NCI-H1105 (cell line): Measurements from ENCODE around the gene PHACTR2.
"Not testable (repeated sequence)": the region's sequence is repeated elsewhere in the genome, so short reads cannot be mapped to it uniquely, and the experiment has no call there.

Experiments used
- DNase-seq: peaks from one replicate; lab custom pipeline; 2025; lab: John Stamatoyannopoulos, UW

PHACTR2 gene

GRCh38 chr6:143677891-143678791, at the start of gene PHACTR2:
TSS of gene PHACTR2 (plus strand) at chr6:143677965. CDS start at chr6:143678164, 199 bp downstream.
- DNase-seq: peak; percentile 44

DNA sequence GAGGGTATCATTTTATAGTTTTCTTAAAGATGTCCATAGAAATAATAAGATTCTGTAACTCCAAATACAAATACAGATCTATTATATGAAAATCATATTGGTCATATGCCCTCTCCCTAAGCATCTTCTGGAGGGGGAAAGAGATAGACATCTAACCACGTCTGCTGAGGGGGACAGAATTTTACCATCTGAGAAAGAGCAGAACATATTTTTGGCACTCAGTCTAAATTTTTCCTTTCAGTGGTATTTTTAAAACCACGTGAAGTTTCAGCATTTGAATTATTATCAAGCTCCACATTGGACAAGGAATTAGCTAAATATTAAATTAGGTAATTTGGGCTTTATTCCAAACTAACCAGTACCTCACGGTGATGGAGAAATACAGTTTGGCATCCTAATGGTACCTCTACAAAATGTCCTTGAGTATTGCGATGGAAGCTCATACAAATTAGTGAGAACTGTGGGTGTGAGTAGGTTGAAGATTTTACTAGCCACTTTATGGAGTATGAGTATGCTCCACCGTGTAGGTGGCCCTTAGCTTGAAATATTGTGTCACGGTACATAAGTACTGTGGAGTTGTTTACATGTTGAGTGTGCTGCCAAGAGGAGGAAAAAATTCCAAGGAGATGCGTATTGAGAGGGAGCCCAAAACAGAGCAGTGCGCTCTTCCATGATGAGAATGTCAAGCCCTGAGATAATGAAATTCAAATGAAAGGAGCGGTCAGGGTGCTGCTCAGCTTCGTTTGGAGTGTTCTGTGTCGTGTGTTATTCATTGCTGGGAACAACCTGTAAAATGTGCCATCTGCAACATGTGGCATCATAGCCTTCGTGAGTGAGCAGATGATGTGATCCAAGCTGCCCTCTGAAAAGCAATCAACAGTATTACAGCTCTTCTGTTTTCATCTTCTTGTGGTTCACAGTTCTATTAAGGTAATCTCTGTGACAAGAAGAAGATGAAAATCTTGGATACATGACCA, 48.4 kb upstream of the PHACTR2 start:
- no peak for DNase-seq

DNA sequence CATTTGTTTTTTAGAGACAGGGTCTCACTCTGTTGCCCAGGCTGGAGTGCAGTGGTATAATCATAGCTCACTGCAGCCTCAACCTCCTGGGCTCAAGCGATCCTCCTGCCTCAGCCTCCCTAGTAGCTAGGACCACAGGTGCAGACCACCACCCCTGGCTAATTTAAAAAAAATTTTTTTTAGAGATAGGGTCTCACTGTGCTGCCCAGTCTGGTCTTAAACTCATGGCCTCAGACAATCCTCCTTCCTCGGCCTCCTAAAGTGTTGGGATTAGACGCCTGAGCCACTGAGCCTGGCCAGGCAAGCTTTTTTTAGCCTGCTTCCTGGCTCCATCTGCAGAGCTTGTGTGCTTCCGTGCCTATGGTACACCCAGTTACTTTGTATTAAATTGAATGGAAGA, 46.6 kb upstream of the PHACTR2 start:
- DNase-seq: not testable (repeated sequence)

GRCh38 chr6:143632894-143633293, 44.9 kb upstream of the PHACTR2 start:
- DNase-seq: no peak

DNA sequence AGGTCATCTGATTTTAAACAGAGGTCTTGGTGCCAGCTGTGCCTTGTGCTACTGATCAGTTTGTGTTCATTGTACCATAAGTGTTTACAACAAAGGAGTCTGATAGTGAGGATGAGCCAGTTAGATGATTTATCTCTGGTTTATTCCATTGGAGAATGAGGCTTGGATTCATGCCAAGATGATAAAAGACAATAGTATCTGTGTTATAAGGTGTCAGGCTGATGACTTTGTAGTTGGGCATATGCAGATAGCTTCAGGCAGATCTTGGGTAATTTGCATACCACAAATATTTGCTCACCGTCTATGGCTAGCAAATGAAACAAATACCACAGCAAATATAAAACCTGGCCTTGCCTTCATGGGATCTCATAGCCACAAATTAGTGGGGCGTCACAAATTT, 43.3 kb upstream of the PHACTR2 start:
- no peak for DNase-seq

- DNase-seq: no peak
These were observed 40.1 kb upstream of the PHACTR2 start for GRCh38 chr6:143637691-143638090.

DNA sequence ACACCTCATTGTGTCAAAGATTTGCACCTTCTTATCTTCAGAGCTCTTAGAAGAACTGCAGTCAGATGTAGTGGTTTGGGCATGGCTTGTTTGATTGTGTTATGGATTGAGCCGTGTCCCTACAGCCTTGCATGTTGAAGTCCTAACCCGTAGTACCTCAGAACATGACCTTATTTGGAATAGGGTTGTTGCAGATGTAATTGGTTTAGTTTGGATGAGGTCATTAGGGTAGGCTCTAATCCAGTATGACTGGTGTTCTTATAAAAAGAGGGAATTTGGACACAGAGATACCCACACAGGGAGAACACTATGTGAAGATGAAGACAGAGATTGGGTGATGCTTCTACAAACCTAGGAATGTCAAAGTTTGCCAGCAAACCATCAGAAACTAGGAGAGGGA, 35.4 kb upstream of the PHACTR2 start:
- no peak for DNase-seq

DNA sequence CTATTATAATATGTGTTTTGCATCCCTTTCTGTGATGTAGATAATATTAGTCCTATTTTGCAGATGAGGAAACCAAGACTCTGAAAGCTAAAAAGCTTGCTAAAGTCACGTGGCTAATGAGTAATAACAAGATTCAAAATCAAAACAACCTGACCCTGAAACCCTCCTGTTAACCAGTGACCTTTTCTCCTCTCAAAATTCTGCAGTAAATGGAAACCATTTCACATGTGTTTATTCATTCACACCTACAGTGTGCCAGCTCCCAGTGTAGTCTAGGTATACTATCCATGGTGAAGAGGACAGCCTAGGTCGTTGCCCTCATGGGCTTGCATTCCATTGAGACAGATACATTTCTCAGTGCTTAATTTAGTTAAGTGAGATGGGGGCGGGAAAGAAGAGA, 30.6 kb upstream of the PHACTR2 start:
- DNase-seq: no peak

GRCh38 chr6:143647732-143648131, 30.0 kb upstream of the PHACTR2 start:
- no peak for DNase-seq

DNA sequence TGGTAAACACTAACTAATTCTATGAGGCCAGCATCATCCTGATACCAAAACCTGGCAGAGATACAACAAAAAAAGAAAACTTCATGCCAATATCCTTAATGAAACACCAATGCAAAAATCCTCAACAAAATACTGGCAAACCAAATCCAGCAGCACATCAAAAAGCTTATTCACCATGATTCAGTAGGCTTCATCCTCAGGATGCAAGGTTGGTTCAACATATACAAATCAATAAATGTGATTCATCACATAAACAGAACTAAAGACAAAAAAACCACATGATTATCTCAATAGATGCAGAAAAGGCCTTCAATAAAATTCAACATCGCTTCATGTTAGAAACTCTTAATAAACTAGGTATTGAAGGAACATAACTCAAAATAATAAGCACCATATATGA, 28.4 kb upstream of the PHACTR2 start:
- DNase-seq: not testable (repeated sequence)

GRCh38 chr6:143651328-143651727, 26.4 kb upstream of the PHACTR2 start:
- DNase-seq: not testable (repeated sequence)

- DNase-seq: no peak
These were observed 24.9 kb upstream of the PHACTR2 start for GRCh38 chr6:143652841-143653331.

- no peak for DNase-seq
These were observed 22.2 kb upstream of the PHACTR2 start for GRCh38 chr6:143655541-143655940.

- no peak for DNase-seq
These were observed 21.7 kb upstream of the PHACTR2 start for GRCh38 chr6:143656026-143656425.

GRCh38 chr6:143657809-143658208, 20.0 kb upstream of the PHACTR2 start:
- DNase-seq: no peak

- not testable (repeated sequence) for DNase-seq
These were observed 17.6 kb upstream of the PHACTR2 start for GRCh38 chr6:143660170-143660569.

DNA sequence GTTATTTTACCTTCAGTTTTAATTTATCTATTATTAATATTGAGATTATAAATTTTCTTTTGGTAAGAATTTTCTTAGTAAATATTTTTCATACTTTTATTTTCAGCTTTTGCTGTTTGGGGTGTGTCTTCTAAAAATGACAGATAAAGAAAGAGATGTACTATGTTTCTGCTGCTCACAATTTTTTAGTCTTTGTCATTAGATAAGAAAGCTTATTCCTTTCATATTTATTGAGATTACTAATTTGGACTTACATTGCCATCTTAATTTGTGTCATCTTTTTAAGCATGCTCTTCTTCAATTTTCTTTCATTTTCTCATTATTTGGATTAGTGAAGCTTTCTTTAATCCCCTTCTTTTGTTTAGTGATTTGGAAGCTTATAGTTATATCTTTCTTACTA, 13.6 kb upstream of the PHACTR2 start:
- DNase-seq: no peak

DNA sequence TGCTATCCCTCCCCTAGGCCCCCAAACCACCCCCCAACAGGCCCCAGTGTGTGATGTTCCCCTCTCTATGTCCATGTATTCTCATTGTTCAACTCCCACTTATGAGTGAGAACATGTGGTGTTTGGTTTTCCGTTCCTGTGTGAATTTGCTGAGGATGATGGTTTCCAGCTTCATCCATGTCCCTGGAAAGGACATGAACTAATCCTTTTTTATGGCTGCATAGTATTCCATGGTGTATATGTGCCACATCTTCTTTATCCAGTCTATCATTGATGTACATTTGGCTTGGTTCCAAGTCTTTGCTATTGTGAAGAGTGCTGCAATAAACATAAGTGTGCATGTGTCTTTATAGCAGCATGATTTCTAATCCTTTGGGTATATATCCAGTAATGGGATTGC, 11.8 kb upstream of the PHACTR2 start:
- DNase-seq: not testable (repeated sequence)

- DNase-seq: not testable (repeated sequence)
These were observed 8.3 kb upstream of the PHACTR2 start for GRCh38 chr6:143669483-143669882.

- DNase-seq: no peak
These were observed 4.1 kb upstream of the PHACTR2 start for GRCh38 chr6:143673669-143674068.

GRCh38 chr6:143674483-143675381, 3.0 kb upstream of the PHACTR2 start:
- DNase-seq: no peak
